ENCODE measurements around the gene ZXDC. TPM values are rescaled to one million over a fixed set of nuclear protein-coding genes. Genes with fewer than 3 reads are reported as not detected.

The ZXDC gene
- total and polyA plus RNA-seq, 2 experiments from 2014 or later: 24.1 to 25.0 TPM

GRCh38 chr3:126447456-126448106 is 28.1 kb downstream of the ZXDC start:
- H3K9me2 ChIP-seq (replicated peaks; ENCODE audit: insufficient read depth): no peaks in the 10 kb centered on the region
- H3K4me3 ChIP-seq: no peak overlapping the region
- no peaks in the 10 kb centered on the region for H3K9me3 ChIP-seq (ENCODE audit: low read depth)
- H4K20me1 ChIP-seq (ENCODE audit: insufficient read depth, poor library complexity, severe bottlenecking): no peaks in the 10 kb centered on the region
- no peak overlapping the region for H3K27ac ChIP-seq
- H2AFZ ChIP-seq: no peak overlapping the region
- H3K4me2 ChIP-seq: no peak overlapping the region
- no peaks in the 10 kb centered on the region for H3K27me3 ChIP-seq
- H3K36me3 ChIP-seq (replicated peaks; ENCODE audit: insufficient read depth, low read depth): no peaks in the 10 kb centered on the region
- DNase-seq (ENCODE audit: low spot score): no peak
- TF ChIP-seq EZH2 (IDR thresholded peaks at IDR 0.05; ENCODE audit: borderline replicate concordance): no peak
- TF ChIP-seq EZH2phosphoT487 (IDR thresholded peaks at IDR 0.05; ENCODE audit: low read depth, severe bottlenecking, unreplicated experiment): no peak
- TF ChIP-seq, protein P1, sequence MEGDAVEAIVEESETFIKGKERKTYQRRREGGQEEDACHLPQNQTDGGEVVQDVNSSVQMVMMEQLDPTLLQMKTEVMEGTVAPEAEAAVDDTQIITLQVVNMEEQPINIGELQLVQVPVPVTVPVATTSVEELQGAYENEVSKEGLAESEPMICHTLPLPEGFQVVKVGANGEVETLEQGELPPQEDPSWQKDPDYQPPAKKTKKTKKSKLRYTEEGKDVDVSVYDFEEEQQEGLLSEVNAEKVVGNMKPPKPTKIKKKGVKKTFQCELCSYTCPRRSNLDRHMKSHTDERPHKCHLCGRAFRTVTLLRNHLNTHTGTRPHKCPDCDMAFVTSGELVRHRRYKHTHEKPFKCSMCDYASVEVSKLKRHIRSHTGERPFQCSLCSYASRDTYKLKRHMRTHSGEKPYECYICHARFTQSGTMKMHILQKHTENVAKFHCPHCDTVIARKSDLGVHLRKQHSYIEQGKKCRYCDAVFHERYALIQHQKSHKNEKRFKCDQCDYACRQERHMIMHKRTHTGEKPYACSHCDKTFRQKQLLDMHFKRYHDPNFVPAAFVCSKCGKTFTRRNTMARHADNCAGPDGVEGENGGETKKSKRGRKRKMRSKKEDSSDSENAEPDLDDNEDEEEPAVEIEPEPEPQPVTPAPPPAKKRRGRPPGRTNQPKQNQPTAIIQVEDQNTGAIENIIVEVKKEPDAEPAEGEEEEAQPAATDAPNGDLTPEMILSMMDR (IDR thresholded peaks at IDR 0.05; ENCODE audit: poor library complexity): no peak
- 93% methylated on average over 12 of the region's 12 CpGs for WGBS (ENCODE audit: low lambda C conversion rate, missing lambda C conversion rate)
- no peaks in the 10 kb centered on the region for H3K79me2 ChIP-seq
- no peaks in the 10 kb centered on the region for H3K4me1 ChIP-seq (ENCODE audit: insufficient read depth)

- Histone ChIP-seq H3K79me2 (no peaks in the 10 kb centered on the region), H3K27me3 (no peaks in the 10 kb centered on the region), H4K20me1 (ENCODE audit: insufficient read depth, poor library complexity, severe bottlenecking) (no peaks in the 10 kb centered on the region), H3K9me3 (ENCODE audit: low read depth) (no peaks in the 10 kb centered on the region), H3K36me3 (replicated peaks; ENCODE audit: insufficient read depth, low read depth) (no peaks in the 10 kb centered on the region), H3K9me2 (replicated peaks; ENCODE audit: insufficient read depth) (no peaks in the 10 kb centered on the region), H3K4me2 (no peak overlapping the region), H3K4me3 (no peak overlapping the region), H3K27ac (no peak overlapping the region), H2AFZ (no peak overlapping the region), H3K4me1 (ENCODE audit: insufficient read depth) (no peaks in the 10 kb centered on the region)
- TF ChIP-seq, protein P1 (IDR thresholded peaks at IDR 0.05; ENCODE audit: poor library complexity): no peak
- TF ChIP-seq EZH2phosphoT487 (IDR thresholded peaks at IDR 0.05; ENCODE audit: low read depth, severe bottlenecking, unreplicated experiment) (no peak), EZH2 (IDR thresholded peaks at IDR 0.05; ENCODE audit: borderline replicate concordance) (no peak)
- 80% methylated on average over 2 of the region's 2 CpGs for WGBS (ENCODE audit: low lambda C conversion rate, missing lambda C conversion rate)
- no peak for DNase-seq (ENCODE audit: low spot score)
These were observed 28.9 kb downstream of the ZXDC start for GRCh38 chr3:126446791-126447190.

DNA sequence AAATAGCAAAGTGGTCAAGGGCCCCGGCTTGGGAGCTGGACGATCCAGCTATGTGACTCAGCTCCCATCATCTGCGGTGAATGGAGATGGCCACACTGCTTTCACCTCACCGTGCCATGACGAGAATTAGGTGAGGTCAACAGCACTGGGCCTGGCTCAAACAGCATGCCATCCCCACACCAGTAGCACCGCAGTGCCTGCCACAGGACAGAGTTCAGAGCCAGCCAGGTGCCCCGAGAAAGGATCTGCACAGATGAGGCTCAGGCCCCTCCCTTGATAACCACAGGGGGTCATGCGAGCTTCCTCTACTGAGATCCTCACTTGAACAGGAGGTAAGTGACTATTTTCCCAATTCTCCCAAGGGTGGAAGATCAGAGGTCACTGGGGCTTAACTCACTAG is 29.4 kb downstream of the ZXDC start:
- no peaks in the 10 kb centered on the region for H3K9me2 ChIP-seq (replicated peaks; ENCODE audit: insufficient read depth)
- 75% methylated on average over 8 of the region's 8 CpGs for WGBS (ENCODE audit: low lambda C conversion rate, missing lambda C conversion rate)
- no peak overlapping the region for H3K4me2 ChIP-seq

More for the DNA sequence above, 29.4 kb downstream of the ZXDC start:
- no peak for DNase-seq (ENCODE audit: low spot score)
- Histone ChIP-seq H3K79me2 (no peaks in the 10 kb centered on the region), H3K4me3 (no peak overlapping the region), H3K36me3 (replicated peaks; ENCODE audit: insufficient read depth, low read depth) (no peaks in the 10 kb centered on the region), H3K27me3 (no peaks in the 10 kb centered on the region), H3K4me1 (ENCODE audit: insufficient read depth) (no peaks in the 10 kb centered on the region), H4K20me1 (ENCODE audit: insufficient read depth, poor library complexity, severe bottlenecking) (no peaks in the 10 kb centered on the region), H3K27ac (no peak overlapping the region), H3K9me3 (ENCODE audit: low read depth) (no peaks in the 10 kb centered on the region), H2AFZ (no peak overlapping the region)
- TF ChIP-seq, protein P1 (IDR thresholded peaks at IDR 0.05; ENCODE audit: poor library complexity): no peak
- no peak for TF ChIP-seq EZH2 (IDR thresholded peaks at IDR 0.05; ENCODE audit: borderline replicate concordance)
